ENCODE results near the gene CFAP77. TPM values are rescaled to one million over a fixed set of nuclear protein-coding genes. Genes with fewer than 3 reads are reported as not detected.

CFAP77 gene
- total and polyA plus RNA-seq, 10 of the 15 experiments (the other 5 are each of a cell fraction or from before 2014, with no cell fraction given) = 0.33 TPM; not detected in 9

DNA sequence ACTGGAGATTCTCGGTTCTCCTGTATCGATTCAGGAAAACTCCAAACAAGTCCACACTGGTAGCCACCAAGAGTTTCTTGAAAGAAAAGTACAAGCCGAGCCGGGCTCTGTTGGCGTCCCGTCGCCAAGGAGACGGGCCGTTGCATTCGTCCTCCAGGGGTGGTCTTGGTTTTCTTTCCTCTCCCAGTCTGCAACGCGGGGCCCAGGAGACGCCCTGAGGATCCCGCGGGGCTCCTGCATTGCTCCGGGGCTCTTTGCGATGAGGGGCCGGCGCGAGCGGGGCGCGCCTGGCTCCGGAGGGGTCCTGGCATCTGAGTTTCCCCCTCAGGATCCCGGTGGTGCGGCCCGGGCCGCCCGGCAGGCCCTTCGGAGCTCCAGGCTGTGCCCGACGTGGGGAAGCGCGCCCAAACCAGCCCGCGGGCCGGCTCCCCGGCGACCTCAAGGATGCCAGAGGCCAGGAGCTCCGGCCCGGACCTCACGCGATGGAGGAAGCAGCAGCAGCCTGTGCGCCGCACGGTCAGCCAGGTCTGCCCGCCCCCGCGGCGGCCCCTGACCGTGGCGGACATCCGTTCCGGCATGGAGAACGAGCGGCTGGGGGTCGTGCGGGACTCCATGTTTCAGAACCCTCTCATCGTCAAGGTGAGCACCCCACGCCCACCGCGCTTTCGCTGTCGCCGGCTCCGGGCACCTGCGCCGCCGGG lies at the start of gene CFAP77 (continued):
- TF ChIP-seq SPI1 (IDR thresholded peaks at IDR 0.05; ENCODE audit: borderline replicate concordance, insufficient read depth, low read depth, low read length) (no peak), SREBF2 (IDR thresholded peaks at IDR 0.05; ENCODE audit: low read length) (no peak), EZH2 (IDR thresholded peaks at IDR 0.05; ENCODE audit: borderline replicate concordance, control insufficient read depth, low read depth, low read length) (no peak), STAT3 (IDR thresholded peaks at IDR 0.05; ENCODE audit: low read depth, low read length) (no peak)
- TF ChIP-seq, protein P1, sequence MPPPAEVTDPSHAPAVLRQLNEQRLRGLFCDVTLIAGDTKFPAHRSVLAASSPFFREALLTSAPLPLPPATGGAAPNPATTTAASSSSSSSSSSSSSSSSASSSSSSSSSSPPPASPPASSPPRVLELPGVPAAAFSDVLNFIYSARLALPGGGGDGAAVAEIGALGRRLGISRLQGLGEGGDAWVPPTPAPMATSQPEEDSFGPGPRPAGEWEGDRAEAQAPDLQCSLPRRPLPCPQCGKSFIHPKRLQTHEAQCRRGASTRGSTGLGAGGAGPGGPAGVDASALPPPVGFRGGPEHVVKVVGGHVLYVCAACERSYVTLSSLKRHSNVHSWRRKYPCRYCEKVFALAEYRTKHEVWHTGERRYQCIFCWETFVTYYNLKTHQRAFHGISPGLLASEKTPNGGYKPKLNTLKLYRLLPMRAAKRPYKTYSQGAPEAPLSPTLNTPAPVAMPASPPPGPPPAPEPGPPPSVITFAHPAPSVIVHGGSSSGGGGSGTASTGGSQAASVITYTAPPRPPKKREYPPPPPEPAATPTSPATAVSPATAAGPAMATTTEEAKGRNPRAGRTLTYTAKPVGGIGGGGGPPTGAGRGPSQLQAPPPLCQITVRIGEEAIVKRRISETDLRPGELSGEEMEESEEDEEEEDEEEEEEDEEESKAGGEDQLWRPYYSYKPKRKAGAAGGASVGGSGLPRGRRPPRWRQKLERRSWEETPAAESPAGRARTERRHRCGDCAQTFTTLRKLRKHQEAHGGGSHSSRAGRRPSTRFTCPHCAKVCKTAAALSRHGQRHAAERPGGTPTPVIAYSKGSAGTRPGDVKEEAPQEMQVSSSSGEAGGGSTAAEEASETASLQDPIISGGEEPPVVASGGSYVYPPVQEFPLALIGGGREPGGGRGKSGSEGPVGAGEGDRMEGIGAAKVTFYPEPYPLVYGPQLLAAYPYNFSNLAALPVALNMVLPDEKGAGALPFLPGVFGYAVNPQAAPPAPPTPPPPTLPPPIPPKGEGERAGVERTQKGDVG (CRISPR knock-in tag; IDR thresholded peaks at IDR 0.05) = no peak

- no peaks in the 10 kb centered on the region for H3K4me1 ChIP-seq (ENCODE audit: control insufficient read depth, insufficient read depth, low read length)
- POLR2A ChIA-PET = no interaction called here
- H3K9ac ChIP-seq (ENCODE audit: control insufficient read depth, insufficient read depth, low read length) = no peak overlapping the region
- ATAC-seq = no peak
- no peaks in the 10 kb centered on the region for H4K20me1 ChIP-seq (ENCODE audit: control insufficient read depth, insufficient read depth)
- no peak overlapping the region for H3K4me3 ChIP-seq
- no peaks in the 10 kb centered on the region for H3K27me3 ChIP-seq (replicated peaks in 1 of 2; ENCODE audit: control insufficient read depth in 2 of 2, insufficient read depth in 2 of 2, low read length in 1 of 2)
- H3K4me2 ChIP-seq (ENCODE audit: control insufficient read depth, insufficient read depth) = no peak overlapping the region
- no peaks in the 10 kb centered on the region for H3K9me3 ChIP-seq (replicated peaks; ENCODE audit: control insufficient read depth, insufficient read depth, low read length)
- intact Hi-C loops (cut with micrococcal nuclease; ENCODE audit: unreplicated experiment) (no loop called here), in situ Hi-C loops (cut with MboI) (no loop called here)
- no peak for DNase-seq (ENCODE audit: low read depth, low spot score)
- WGBS (ENCODE audit: insufficient coverage, insufficient replicate concordance, low lambda C conversion rate, missing lambda C conversion rate) = 88% methylated on average over 9 of the region's 9 CpGs
- SMC1A ChIA-PET (ENCODE audit: uncharacterized antibody, unreplicated experiment) = interaction anchor here (1.3 kb wide), 1 partner anchor 13 kb away, joined by 3 read pairs; no protein-coding TSS in a partner anchor
- H3K79me2 ChIP-seq (ENCODE audit: control insufficient read depth, insufficient read depth, low read length) = no peaks in the 10 kb centered on the region
- FAIRE-seq = no peak
- no peak overlapping the region for H2AFZ ChIP-seq (ENCODE audit: control insufficient read depth, low read depth, low read length)
- no TSS peak for BruUV-seq (replicated peaks)
- CTCF ChIA-PET = no interaction called here
- H3K27ac ChIP-seq (ENCODE audit: control insufficient read depth, insufficient read depth) = no peak overlapping the region
- no peaks in the 10 kb centered on the region for H3K36me3 ChIP-seq (ENCODE audit: control insufficient read depth in 2 of 2, insufficient read depth in 2 of 2, low read length in 1 of 2)
- RAD21 ChIA-PET (ENCODE audit: unreplicated experiment) = no interaction called here
- TF ChIP-seq STAT1 (conservative IDR thresholded peaks at IDR 0.05) (no peak), RCOR1 (conservative IDR thresholded peaks at IDR 0.05; ENCODE audit: low read depth, low read length) (no peak), SUZ12 (IDR thresholded peaks at IDR 0.05; ENCODE audit: unreplicated experiment) (no peak), PAX5 (IDR thresholded peaks at IDR 0.05; ENCODE audit: borderline replicate concordance, low read depth, low read length) (no peak), IRF5 (IDR thresholded peaks at IDR 0.05; ENCODE audit: borderline replicate concordance) (no peak), NKRF (conservative IDR thresholded peaks at IDR 0.05) (no peak), EED (IDR thresholded peaks at IDR 0.05; ENCODE audit: low read depth) (no peak)
- TF ChIP-seq, protein P2, sequence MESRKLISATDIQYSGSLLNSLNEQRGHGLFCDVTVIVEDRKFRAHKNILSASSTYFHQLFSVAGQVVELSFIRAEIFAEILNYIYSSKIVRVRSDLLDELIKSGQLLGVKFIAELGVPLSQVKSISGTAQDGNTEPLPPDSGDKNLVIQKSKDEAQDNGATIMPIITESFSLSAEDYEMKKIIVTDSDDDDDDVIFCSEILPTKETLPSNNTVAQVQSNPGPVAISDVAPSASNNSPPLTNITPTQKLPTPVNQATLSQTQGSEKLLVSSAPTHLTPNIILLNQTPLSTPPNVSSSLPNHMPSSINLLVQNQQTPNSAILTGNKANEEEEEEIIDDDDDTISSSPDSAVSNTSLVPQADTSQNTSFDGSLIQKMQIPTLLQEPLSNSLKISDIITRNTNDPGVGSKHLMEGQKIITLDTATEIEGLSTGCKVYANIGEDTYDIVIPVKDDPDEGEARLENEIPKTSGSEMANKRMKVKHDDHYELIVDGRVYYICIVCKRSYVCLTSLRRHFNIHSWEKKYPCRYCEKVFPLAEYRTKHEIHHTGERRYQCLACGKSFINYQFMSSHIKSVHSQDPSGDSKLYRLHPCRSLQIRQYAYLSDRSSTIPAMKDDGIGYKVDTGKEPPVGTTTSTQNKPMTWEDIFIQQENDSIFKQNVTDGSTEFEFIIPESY (IDR thresholded peaks at IDR 0.05) = no peak
Measured at GRCh38 chr9:132364068-132364467, 45.9 kb upstream of the CFAP77 start.
